SK-N-SH (cell line): ENCODE results near the gene APOBEC3H. TPM values are rescaled to one million over a fixed set of nuclear protein-coding genes. Genes with fewer than 3 reads are reported as not detected.

Experiments used
- CTCF ChIA-PET: fragments of 300-600, 350-600 bp; formaldehyde crosslinking; extraction: SDS; loops from one replicate; lab custom pipeline; 2021; lab: Yijun Ruan, JAX
- POLR2A ChIA-PET: fragments of 350-600 bp; sonication (Branson Sonifier 250); formaldehyde crosslinking; extraction: SDS; loops from one replicate; lab custom pipeline; 2020; ENCODE audit warnings: antibody characterized with exemption, inconsistent platforms; lab: Yijun Ruan, JAX
- DNase-seq: peaks from one replicate; pipeline ENCODE4 v3.0.0; 2012
- H2AFZ ChIP-seq: fragments of 200-600 bp; sonication (generic); 2 replicates; pipeline ENCODE4 v1.8.1; 2016; ENCODE audit warnings: antibody characterized with exemption, mild to moderate bottlenecking, low read depth
- H3F3A ChIP-seq: fragments of 200-600 bp; sonication (generic); replicated peaks from 2 replicates; pipeline ENCODE3; 2016; ENCODE audit warnings: antibody characterized with exemption, mild to moderate bottlenecking; ENCODE audit not compliant: insufficient read depth
- H3K27ac ChIP-seq, 2 experiments: fragments of 200-500 bp in 1 of 2; fragments of 200-600 bp in 1 of 2; sonication (Bioruptor generic) in 1 of 2; sonication (generic), shearing (Covaris generic) in 1 of 2; 2 replicates each; pipeline versions ENCODE4 v1.5.1 to v1.6.1; 2014 to 2016; ENCODE audit warnings: low read depth in 2 of 2, inconsistent platforms in 1 of 2, low read length in 1 of 2, mild to moderate bottlenecking in 1 of 2, mixed read lengths in 1 of 2
- H3K27me3 ChIP-seq: fragments of 200-600 bp; sonication (generic), shearing (Covaris generic); 2 replicates; pipeline ENCODE4 v1.6.1; 2016; ENCODE audit warnings: mixed run types; ENCODE audit not compliant: insufficient read depth
- H3K36me3 ChIP-seq, 2 experiments: fragments of 200-500 bp in 1 of 2; fragments of 200-600 bp in 1 of 2; sonication (Bioruptor generic) in 1 of 2; sonication (generic) in 1 of 2; replicated peaks in 1 of 2; 2 replicates each; pipeline versions ENCODE3 to v1.5.1; 2014 to 2016; ENCODE audit warnings: low read length in 1 of 2, mild to moderate bottlenecking in 1 of 2; ENCODE audit not compliant: insufficient read depth in 2 of 2, control insufficient read depth in 1 of 2
- H3K4me1 ChIP-seq, 2 experiments: fragments of 200-500 bp in 1 of 2; fragments of 200-600 bp in 1 of 2; sonication (Bioruptor generic) in 1 of 2; sonication (generic), shearing (Covaris generic) in 1 of 2; 2 replicates each; pipeline versions ENCODE4 v1.5.1 to v1.6.1; 2014 to 2016; ENCODE audit warnings: low read depth in 1 of 2, low read length in 1 of 2, mixed run types in 1 of 2; ENCODE audit not compliant: insufficient read depth in 2 of 2, control insufficient read depth in 1 of 2
- H3K4me2 ChIP-seq: fragments of 200-600 bp; sonication (generic), shearing (Covaris generic); 2 replicates; pipeline ENCODE4 v1.6.1; 2017; ENCODE audit warnings: mixed run types
- H3K4me3 ChIP-seq, 2 experiments: fragments of 200-500 bp in 1 of 2; fragments of 200-600 bp in 1 of 2; sonication (Bioruptor generic) in 1 of 2; sonication (generic), shearing (Covaris generic) in 1 of 2; 2 replicates each; pipeline versions ENCODE4 v1.5.1 to v1.8.1; 2014 to 2016; ENCODE audit warnings: low read depth in 2 of 2, inconsistent platforms in 1 of 2, low read length in 1 of 2, mild to moderate bottlenecking in 1 of 2, mixed read lengths in 1 of 2, moderate library complexity in 1 of 2
- H3K79me2 ChIP-seq: fragments of 200-600 bp; sonication (generic); 2 replicates; pipeline ENCODE4 v1.8.1; 2017; ENCODE audit warnings: mild to moderate bottlenecking; ENCODE audit not compliant: insufficient read depth
- H3K9ac ChIP-seq: fragments of 200-600 bp; sonication (generic); 2 replicates; pipeline ENCODE4 v1.6.1; 2017; ENCODE audit warnings: mixed run types
- H3K9me2 ChIP-seq: fragments of 200-600 bp; sonication (generic); 2 replicates; pipeline ENCODE4 v1.6.1; 2017; ENCODE audit warnings: mixed run types
- H3K9me3 ChIP-seq: fragments of 200-600 bp; sonication (generic); 2 replicates; pipeline ENCODE4 v1.6.1; 2017; ENCODE audit warnings: mixed run types, mild to moderate bottlenecking, moderate library complexity
- H4K20me1 ChIP-seq: fragments of 200-600 bp; sonication (generic); 2 replicates; pipeline ENCODE4 v1.6.1; 2017; ENCODE audit warnings: mild to moderate bottlenecking, mixed run types; ENCODE audit not compliant: insufficient read depth
- CTCF ChIP-seq: fragments of 200-600 bp; sonication (generic); IDR thresholded peaks from 2 replicates; pipeline ENCODE4 v1.6.1; 2017; ENCODE audit warnings: antibody characterized with exemption, mild to moderate bottlenecking, moderate library complexity
- ELF1 ChIP-seq: IDR thresholded peaks from 2 replicates; pipeline ENCODE4 v1.4.0; 2012
- EP300 ChIP-seq, 2 experiments: IDR thresholded peaks; 2 replicates each; pipeline versions ENCODE4 v1.4.0 to v1.6.1; 2012; ENCODE audit warnings: borderline replicate concordance in 1 of 2, low read depth in 1 of 2, low read length in 1 of 2
- FOXJ3 ChIP-seq: sonication (generic); formaldehyde crosslinking; IDR thresholded peaks from 2 replicates; pipeline ENCODE4 v1.5.1; 2020; ENCODE audit warnings: mild to moderate bottlenecking, missing genetic modification reagents
- FOXM1 ChIP-seq: IDR thresholded peaks from 2 replicates; pipeline ENCODE4 v1.4.0; 2012; ENCODE audit warnings: low read depth, mild to moderate bottlenecking
- GATA2 ChIP-seq: sonication (generic); formaldehyde crosslinking; IDR thresholded peaks from 2 replicates; pipeline ENCODE4 v1.5.0; 2020; ENCODE audit warnings: mild to moderate bottlenecking, missing genetic modification reagents
- JUND ChIP-seq: IDR thresholded peaks from 2 replicates; pipeline ENCODE4 v1.4.0; 2012
- MEF2A ChIP-seq: IDR thresholded peaks from 2 replicates; pipeline ENCODE4 v1.4.0; 2012; ENCODE audit warnings: low read depth, borderline replicate concordance
- NFIC ChIP-seq: IDR thresholded peaks from 2 replicates; pipeline ENCODE4 v1.4.0; 2012; ENCODE audit warnings: borderline replicate concordance
- POLR2AphosphoS5 ChIP-seq: IDR thresholded peaks from 2 replicates; pipeline ENCODE4 v1.6.1; 2012; ENCODE audit warnings: low read depth, low read length
- RAD21 ChIP-seq: IDR thresholded peaks from 2 replicates; pipeline ENCODE4 v1.6.1; 2012; ENCODE audit warnings: mild to moderate bottlenecking, low read length
- SIN3A ChIP-seq: IDR thresholded peaks from 2 replicates; pipeline ENCODE4 v1.6.1; 2012; ENCODE audit warnings: low read depth, mild to moderate bottlenecking, low read length, moderate library complexity, borderline replicate concordance
- TAF1 ChIP-seq: IDR thresholded peaks from 2 replicates; pipeline ENCODE4 v1.6.1; 2012; ENCODE audit warnings: low read depth, mild to moderate bottlenecking, low read length, moderate library complexity, borderline replicate concordance
- TEAD4 ChIP-seq: IDR thresholded peaks from 2 replicates; pipeline ENCODE4 v1.4.0; 2012; ENCODE audit warnings: mild to moderate bottlenecking, borderline replicate concordance; ENCODE audit not compliant: insufficient read depth
- WGBS: methylation state at CpG from one replicate; pipeline ENCODE4 v1.1.6; 2017; ENCODE audit warnings: low lambda C conversion rate; 5-methylcytosine and 5-hydroxymethylcytosine counted together
- polyA plus RNA-seq, 3 experiments: library from polyadenylated mRNA; depleted of rRNA; stranded (reverse); fragments of >200 nt; gene quantifications; 2 replicates each; pipeline ENCODE4 v1.2.3, GENCODE V29; 2012
- TF ChIP-seq, protein P1 (sequence below): fragments of 150-350 bp; IDR thresholded peaks from 2 replicates; pipeline ENCODE4 v1.6.1; 2017; ENCODE audit warnings: antibody characterized with exemption, low read length, low read depth, borderline replicate concordance
- TF ChIP-seq, protein P2 (sequence below): IDR thresholded peaks from 2 replicates; pipeline ENCODE4 v1.6.1; 2012; ENCODE audit warnings: mild to moderate bottlenecking, low read depth, low read length, moderate library complexity

The APOBEC3H gene
- polyA plus RNA-seq, 1 of the 3 experiments (the other 2 are of a cell fraction) = 0.18 TPM

- Histone ChIP-seq H2AFZ (no peak overlapping the region), H3K36me3 (no peaks in the 10 kb centered on the region), H3K27me3 (no peaks in the 10 kb centered on the region), H3K9me2 (no peaks in the 10 kb centered on the region), H3K79me2 (no peaks in the 10 kb centered on the region), H3K27ac (no peak overlapping the region), H3K4me1 (no peaks in the 10 kb centered on the region; a peak in 1 of 4 replicates), H3K9me3 (no peaks in the 10 kb centered on the region), H3F3A (no peaks in the 10 kb centered on the region), H4K20me1 (no peaks in the 10 kb centered on the region), H3K4me2 (no peak overlapping the region), H3K9ac (no peak overlapping the region), H3K4me3 (no peak overlapping the region)
- CTCF ChIA-PET = interaction anchor here (0.7 kb wide), 1 partner anchor 887 kb away, joined by 3 read pairs; no protein-coding TSS in a partner anchor
- POLR2A ChIA-PET = no interaction called here
- DNase-seq = no peak
- WGBS = 74% methylated on average over 5 of the region's 6 CpGs
- TF ChIP-seq ELF1 (no peak), JUND (no peak), NFIC (no peak), FOXM1 (no peak), TEAD4 (no peak), GATA2 (CRISPR knock-in tag) (no peak), TAF1 (no peak), FOXJ3 (CRISPR knock-in tag) (no peak), MEF2A (no peak), CTCF (no peak), SIN3A (no peak), RAD21 (no peak), EP300 (IDR thresholded peaks at IDR 0.05; ENCODE audit: borderline replicate concordance in 1 of 2, low read depth in 1 of 2, low read length in 1 of 2) (no peak), POLR2AphosphoS5 (no peak)
- TF ChIP-seq, protein P1, sequence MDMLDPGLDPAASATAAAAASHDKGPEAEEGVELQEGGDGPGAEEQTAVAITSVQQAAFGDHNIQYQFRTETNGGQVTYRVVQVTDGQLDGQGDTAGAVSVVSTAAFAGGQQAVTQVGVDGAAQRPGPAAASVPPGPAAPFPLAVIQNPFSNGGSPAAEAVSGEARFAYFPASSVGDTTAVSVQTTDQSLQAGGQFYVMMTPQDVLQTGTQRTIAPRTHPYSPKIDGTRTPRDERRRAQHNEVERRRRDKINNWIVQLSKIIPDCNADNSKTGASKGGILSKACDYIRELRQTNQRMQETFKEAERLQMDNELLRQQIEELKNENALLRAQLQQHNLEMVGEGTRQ = no peak
- TF ChIP-seq, protein P2, sequence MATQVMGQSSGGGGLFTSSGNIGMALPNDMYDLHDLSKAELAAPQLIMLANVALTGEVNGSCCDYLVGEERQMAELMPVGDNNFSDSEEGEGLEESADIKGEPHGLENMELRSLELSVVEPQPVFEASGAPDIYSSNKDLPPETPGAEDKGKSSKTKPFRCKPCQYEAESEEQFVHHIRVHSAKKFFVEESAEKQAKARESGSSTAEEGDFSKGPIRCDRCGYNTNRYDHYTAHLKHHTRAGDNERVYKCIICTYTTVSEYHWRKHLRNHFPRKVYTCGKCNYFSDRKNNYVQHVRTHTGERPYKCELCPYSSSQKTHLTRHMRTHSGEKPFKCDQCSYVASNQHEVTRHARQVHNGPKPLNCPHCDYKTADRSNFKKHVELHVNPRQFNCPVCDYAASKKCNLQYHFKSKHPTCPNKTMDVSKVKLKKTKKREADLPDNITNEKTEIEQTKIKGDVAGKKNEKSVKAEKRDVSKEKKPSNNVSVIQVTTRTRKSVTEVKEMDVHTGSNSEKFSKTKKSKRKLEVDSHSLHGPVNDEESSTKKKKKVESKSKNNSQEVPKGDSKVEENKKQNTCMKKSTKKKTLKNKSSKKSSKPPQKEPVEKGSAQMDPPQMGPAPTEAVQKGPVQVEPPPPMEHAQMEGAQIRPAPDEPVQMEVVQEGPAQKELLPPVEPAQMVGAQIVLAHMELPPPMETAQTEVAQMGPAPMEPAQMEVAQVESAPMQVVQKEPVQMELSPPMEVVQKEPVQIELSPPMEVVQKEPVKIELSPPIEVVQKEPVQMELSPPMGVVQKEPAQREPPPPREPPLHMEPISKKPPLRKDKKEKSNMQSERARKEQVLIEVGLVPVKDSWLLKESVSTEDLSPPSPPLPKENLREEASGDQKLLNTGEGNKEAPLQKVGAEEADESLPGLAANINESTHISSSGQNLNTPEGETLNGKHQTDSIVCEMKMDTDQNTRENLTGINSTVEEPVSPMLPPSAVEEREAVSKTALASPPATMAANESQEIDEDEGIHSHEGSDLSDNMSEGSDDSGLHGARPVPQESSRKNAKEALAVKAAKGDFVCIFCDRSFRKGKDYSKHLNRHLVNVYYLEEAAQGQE = no peak
These were observed 982 bp downstream of the APOBEC3H start for GRCh38 chr22:39098026-39098425.
